Fibroblast of gingiva (primary cell): ENCODE data around the gene TMCO4.

Source experiments
- DNase-seq: peaks from one replicate; pipeline ENCODE4 v3.0.0-alpha.2; 2011; ENCODE audit warnings: low read depth

Gene TMCO4

GRCh38 chr1:19775317-19775716 lies 24.4 kb downstream of the TMCO4 start:
- DNase-seq: no peak

DNA sequence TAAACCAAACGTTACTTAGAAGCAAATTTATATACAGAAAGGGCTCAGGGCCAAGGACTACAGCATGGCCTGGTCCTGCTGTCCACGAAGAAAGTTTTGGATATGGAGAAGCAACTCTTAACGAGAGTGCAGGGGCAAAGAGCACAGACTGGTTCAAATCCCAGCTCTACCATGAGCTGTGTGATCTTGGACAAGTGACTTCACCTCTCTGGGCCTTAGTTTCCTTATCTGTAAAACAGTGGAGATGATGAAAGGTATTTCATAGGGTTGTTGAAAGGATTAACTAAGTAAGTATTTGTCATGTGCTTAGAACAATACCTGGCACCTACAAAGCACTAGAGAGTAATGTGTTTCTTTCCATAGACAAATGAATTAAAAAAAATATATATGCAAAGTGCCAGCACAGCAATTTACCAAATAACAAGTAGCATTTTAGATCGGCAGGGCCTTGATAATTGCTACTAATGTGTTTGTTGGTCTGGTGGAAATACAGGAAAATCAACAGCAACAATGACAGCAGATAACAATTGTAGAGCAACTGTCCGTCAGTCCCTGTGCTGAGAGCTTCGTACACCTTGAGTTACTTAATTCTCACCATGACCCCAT lies 25.4 kb downstream of the TMCO4 start:
- no peak for DNase-seq

- DNase-seq: no peak
Observed at GRCh38 chr1:19773485-19773884, 26.2 kb downstream of the TMCO4 start.

- DNase-seq: no peak
Observed at GRCh38 chr1:19772053-19772452, 27.7 kb downstream of the TMCO4 start.

- DNase-seq: no peak
Observed at GRCh38 chr1:19771350-19771749, 28.4 kb downstream of the TMCO4 start.

- DNase-seq: no peak
Observed at GRCh38 chr1:19770436-19771190, 29.1 kb downstream of the TMCO4 start.

GRCh38 chr1:19769211-19769932 lies 30.3 kb downstream of the TMCO4 start:
- DNase-seq: no peak

- no peak for DNase-seq
Observed at GRCh38 chr1:19768353-19769210, 31.1 kb downstream of the TMCO4 start.

GRCh38 chr1:19765623-19766022 lies 34.1 kb downstream of the TMCO4 start:
- peak; percentile 81 for DNase-seq

DNA sequence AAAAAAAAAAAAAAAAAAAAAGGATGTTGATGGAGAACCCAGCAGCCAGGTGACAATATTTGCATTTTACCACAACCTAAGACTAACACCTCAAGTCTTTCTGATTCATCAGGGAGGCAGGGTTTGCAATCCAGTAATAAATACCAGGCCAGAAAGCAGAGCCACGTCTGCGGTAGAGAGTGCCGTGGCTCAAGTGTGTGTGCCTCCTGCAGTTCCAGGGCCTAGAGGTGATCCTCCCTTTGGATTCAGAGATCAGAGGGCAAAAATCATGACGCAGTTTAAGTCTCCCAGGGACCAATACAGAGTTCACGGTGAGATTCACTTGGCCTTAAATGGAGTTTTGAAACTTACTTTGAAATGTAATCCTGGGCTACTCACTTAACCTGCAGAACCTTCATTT lies 34.9 kb downstream of the TMCO4 start:
- DNase-seq: no peak

DNA sequence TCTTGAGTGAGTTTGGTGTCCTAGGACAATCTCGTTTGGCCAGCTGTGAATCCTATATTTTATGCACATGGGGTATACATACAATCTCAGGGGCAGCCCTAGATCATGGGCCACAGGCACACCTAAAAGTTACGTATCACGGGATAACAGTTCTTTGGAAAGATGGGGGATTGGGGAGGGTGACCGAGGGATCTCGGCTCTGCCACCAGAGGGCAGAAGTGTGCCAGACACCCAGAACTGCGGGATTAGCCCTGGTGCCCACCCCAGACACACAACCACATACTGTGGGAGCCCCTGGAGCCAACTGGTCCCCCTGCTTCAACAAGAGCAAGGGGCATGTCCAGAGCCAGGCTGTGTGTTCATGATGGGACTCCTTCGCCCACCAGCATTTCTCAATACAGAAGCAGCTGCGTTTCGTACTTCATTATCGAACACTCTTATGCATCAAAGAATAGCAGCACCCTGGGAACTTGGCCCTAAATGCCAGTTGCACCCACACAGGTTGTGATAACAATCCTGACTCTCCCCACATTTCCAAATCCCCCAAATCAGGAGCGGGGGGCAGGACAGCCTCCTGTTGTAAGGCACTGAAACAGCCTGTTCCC lies 37.4 kb downstream of the TMCO4 start:
- DNase-seq: no peak

GRCh38 chr1:19759740-19760089 lies 40.0 kb downstream of the TMCO4 start:
- DNase-seq: no peak

DNA sequence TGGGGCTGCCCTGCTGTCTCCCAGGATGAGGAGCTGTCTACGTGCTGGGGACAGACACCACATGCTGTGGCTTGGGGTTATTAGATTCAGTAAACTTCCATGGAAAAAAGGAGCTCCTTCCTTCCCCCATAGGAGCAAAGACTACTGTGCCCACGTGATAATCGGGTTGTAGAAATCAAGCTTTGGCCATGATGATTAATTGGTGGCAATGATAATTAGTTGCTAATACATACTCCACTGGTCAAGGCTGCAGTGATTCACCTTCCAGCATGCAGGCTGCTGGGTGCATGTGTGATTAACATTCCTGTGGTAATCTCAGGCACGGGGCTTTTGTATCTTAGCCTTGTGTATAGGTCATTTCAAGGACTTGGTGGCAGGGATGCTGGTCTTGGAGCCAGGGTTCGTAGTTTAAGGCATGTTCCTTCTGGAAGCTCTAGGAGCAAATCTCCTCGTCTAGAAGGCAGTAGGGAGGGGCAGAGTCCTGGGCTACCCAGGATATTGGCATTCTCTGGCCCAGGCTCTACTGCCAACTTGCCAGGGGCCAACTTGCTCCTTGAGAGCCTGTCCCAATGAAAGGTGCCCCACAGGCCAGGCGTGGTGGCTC lies 41.4 kb downstream of the TMCO4 start:
- peak; percentile 45 for DNase-seq

DNA sequence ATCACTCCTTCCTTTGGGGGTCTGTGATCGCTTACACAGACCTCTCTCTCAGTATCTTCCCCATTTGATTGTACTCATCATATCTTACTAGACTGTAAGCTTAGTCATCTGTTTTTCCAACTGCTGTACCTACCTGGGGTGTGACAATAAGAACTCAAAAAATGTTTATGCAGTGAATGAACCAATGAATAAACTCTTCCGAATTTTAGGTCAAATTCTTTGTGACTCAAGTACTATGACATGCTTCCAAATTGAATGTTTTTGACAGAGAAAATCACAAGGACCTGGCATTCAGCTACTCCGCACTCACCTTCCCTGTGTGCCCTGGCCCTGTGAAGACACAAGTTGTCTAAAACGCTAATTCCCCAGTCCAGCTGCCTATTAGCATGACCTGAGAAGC lies 42.1 kb downstream of the TMCO4 start:
- DNase-seq: no peak

GRCh38 chr1:19756480-19756879 lies 43.2 kb downstream of the TMCO4 start:
- DNase-seq: no peak

- no peak for DNase-seq
Observed at GRCh38 chr1:19754482-19754881, 45.2 kb downstream of the TMCO4 start.

- no peak for DNase-seq
Observed at GRCh38 chr1:19752083-19752696, 47.5 kb downstream of the TMCO4 start.

DNA sequence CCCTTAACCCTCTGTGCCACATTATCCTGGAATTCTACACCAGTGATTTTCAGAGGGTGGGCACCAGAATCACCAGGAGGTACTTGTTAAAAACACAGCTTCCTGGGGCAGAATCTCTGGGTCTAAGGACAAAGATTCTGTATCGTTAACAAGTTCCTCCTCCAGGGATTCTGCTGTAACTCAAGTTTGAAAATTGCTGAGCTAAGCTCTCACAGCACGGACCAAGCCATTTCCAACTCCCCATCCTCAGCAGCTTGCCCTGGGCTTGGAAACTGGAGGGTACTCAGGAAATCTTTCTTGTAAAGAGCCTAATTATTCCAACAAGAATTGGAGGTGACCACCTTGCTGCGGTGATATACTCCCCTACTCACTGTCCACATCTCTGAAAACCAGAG lies 48.8 kb downstream of the TMCO4 start:
- DNase-seq: no peak

GRCh38 chr1:19750101-19750881 lies 49.4 kb downstream of the TMCO4 start:
- DNase-seq: no peak

GRCh38 chr1:19749685-19750084 lies 50.0 kb downstream of the TMCO4 start:
- DNase-seq: no peak
